Neural progenitor cell (in vitro differentiated cells): ENCODE results near the gene ZNF521. TPM values are rescaled to one million over a fixed set of nuclear protein-coding genes. Genes with fewer than 3 reads are reported as not detected.

Experiments
- DNase-seq: peaks from one replicate; pipeline ENCODE4 v3.0.0-alpha.2; 2016; ENCODE audit warnings: low spot score
- H2AFZ ChIP-seq: fragments of 200-600 bp; sonication (generic); replicated peaks from 2 replicates; pipeline ENCODE4 v1.6.1; 2016; ENCODE audit warnings: antibody characterized with exemption
- H3F3A ChIP-seq: fragments of 200-600 bp; sonication (generic); 2 replicates; pipeline ENCODE4 v1.6.1; 2016; ENCODE audit warnings: antibody characterized with exemption, low read depth
- H3K27ac ChIP-seq: fragments of 200-600 bp; sonication (generic); 2 replicates; pipeline ENCODE4 v1.5.1; 2016; ENCODE audit warnings: mild to moderate bottlenecking
- H3K27me3 ChIP-seq: fragments of 200-600 bp; sonication (generic); 2 replicates; pipeline ENCODE4 v1.6.1; 2016; ENCODE audit warnings: mild to moderate bottlenecking, moderate library complexity
- H3K36me3 ChIP-seq: fragments of 200-600 bp; sonication (generic); 2 replicates; pipeline ENCODE4 v1.5.1; 2016
- H3K4me1 ChIP-seq: fragments of 200-600 bp; sonication (generic); 2 replicates; pipeline ENCODE4 v1.6.1; 2016; ENCODE audit warnings: mixed run types
- H3K4me2 ChIP-seq: fragments of 200-600 bp; sonication (generic); 2 replicates; pipeline ENCODE4 v1.6.1; 2016
- H3K4me3 ChIP-seq: fragments of 200-600 bp; sonication (generic); 2 replicates; pipeline ENCODE4 v1.5.1; 2016
- H3K79me2 ChIP-seq: fragments of 200-600 bp; sonication (generic); 2 replicates; pipeline ENCODE4 v1.6.1; 2016; ENCODE audit warnings: low read depth
- H3K9ac ChIP-seq: fragments of 200-600 bp; sonication (generic); 2 replicates; pipeline ENCODE4 v1.6.1; 2016
- H3K9me3 ChIP-seq: fragments of 200-600 bp; sonication (generic); 2 replicates; pipeline ENCODE4 v1.5.1; 2016; ENCODE audit warnings: low read depth
- H4K20me1 ChIP-seq: fragments of 200-600 bp; sonication (generic); 2 replicates; pipeline ENCODE4 v1.6.1; 2016; ENCODE audit warnings: low read depth
- H3K27ac Mint-ChIP-seq: 3 replicates; pipeline ENCODE4 v1.8.0; 2021; ENCODE audit warnings: mixed read lengths
- H3K27me3 Mint-ChIP-seq: 2 replicates; pipeline ENCODE4 v1.8.0; 2022; ENCODE audit warnings: low read depth, mild to moderate bottlenecking, inconsistent platforms, moderate library complexity, mixed read lengths; ENCODE audit not compliant: insufficient read depth
- H3K36me3 Mint-ChIP-seq: 3 replicates; pipeline ENCODE4 v1.8.0; 2021; ENCODE audit warnings: mixed read lengths
- H3K4me1 Mint-ChIP-seq: 3 replicates; pipeline ENCODE4 v1.8.0; 2021; ENCODE audit warnings: mixed read lengths
- H3K4me3 Mint-ChIP-seq: 3 replicates; pipeline ENCODE4 v1.8.0; 2021; ENCODE audit warnings: mild to moderate bottlenecking, moderate library complexity, mixed read lengths
- H3K9me3 Mint-ChIP-seq: 3 replicates; pipeline ENCODE4 v1.8.0; 2020; ENCODE audit warnings: mixed read lengths
- CTCF ChIP-seq: fragments of 200-600 bp; sonication (generic); IDR thresholded peaks from 2 replicates; pipeline ENCODE4 v1.5.1; 2017; ENCODE audit warnings: antibody characterized with exemption, mild to moderate bottlenecking
- EZH2 ChIP-seq: fragments of 200-600 bp; sonication (generic); IDR thresholded peaks from 2 replicates; pipeline ENCODE4 v1.6.1; 2017; ENCODE audit warnings: antibody characterized with exemption, mild to moderate bottlenecking, moderate library complexity
- EZH2phosphoT487 ChIP-seq: fragments of 200-600 bp; sonication (generic); IDR thresholded peaks from 2 replicates; pipeline ENCODE4 v1.6.1; 2017; ENCODE audit warnings: antibody characterized with exemption
- total RNA-seq: library from RNA; depleted of rRNA; stranded (reverse); fragments of >200 nt; gene quantifications from 2 replicates; pipeline ENCODE4 v1.2.3, GENCODE V29; 2015; ENCODE audit warnings: low replicate concordance

Gene ZNF521
- total RNA-seq, 1 donor from 2014 or later = 136 TPM

GRCh38 chr18:25373432-25374179, 21.6 kb upstream of the ZNF521 start:
- Mint-ChIP-seq H3K36me3 (peaks cover 2% of the 10 kb centered on the region), H3K27ac (no peak overlapping the region), H3K4me3 (no peak overlapping the region), H3K9me3 (no peaks in the 10 kb centered on the region), H3K27me3 (no peaks in the 10 kb centered on the region), H3K4me1 (peaks cover 39% of the 10 kb centered on the region)
- Histone ChIP-seq H3K9ac (no peak overlapping the region), H4K20me1 (no peaks in the 10 kb centered on the region), H3K27me3 (no peaks in the 10 kb centered on the region), H3K36me3 (no peaks in the 10 kb centered on the region), H3K9me3 (no peaks in the 10 kb centered on the region), H3K27ac (no peak overlapping the region), H3K4me1 (peaks cover 21% of the 10 kb centered on the region), H3K4me2 (no peak overlapping the region), H3F3A (no peaks in the 10 kb centered on the region), H3K79me2 (no peaks in the 10 kb centered on the region), H3K4me3 (no peak overlapping the region), H2AFZ (no peak overlapping the region)
- DNase-seq = no peak
- TF ChIP-seq EZH2 (no peak), EZH2phosphoT487 (no peak), CTCF (no peak)

- peaks cover 31% of the 10 kb centered on the region for H3K4me1 Mint-ChIP-seq
- peaks cover 20% of the 10 kb centered on the region for H3K36me3 Mint-ChIP-seq
- H3K4me1 ChIP-seq = peaks cover 21% of the 10 kb centered on the region
- no peaks in the 10 kb centered on the region for H4K20me1 ChIP-seq
- no peak overlapping the region for H3K4me3 Mint-ChIP-seq
- no peaks in the 10 kb centered on the region for H3K36me3 ChIP-seq
- no peak for TF ChIP-seq CTCF
- TF ChIP-seq EZH2phosphoT487 = no peak
- no peak for TF ChIP-seq EZH2
- H3K27ac Mint-ChIP-seq = no peak overlapping the region
- peaks cover 11% of the 10 kb centered on the region for H3K9me3 Mint-ChIP-seq
- H3K4me2 ChIP-seq = no peak overlapping the region
- no peaks in the 10 kb centered on the region for H3F3A ChIP-seq
- no peaks in the 10 kb centered on the region for H3K9me3 ChIP-seq
- no peak overlapping the region for H3K27ac ChIP-seq
- H3K4me3 ChIP-seq = no peak overlapping the region
- H2AFZ ChIP-seq = peak overlapping the region; percentile 52
- peaks cover 8% of the 10 kb centered on the region for H3K27me3 Mint-ChIP-seq
- DNase-seq = no peak
- no peaks in the 10 kb centered on the region for H3K79me2 ChIP-seq
- no peaks in the 10 kb centered on the region for H3K27me3 ChIP-seq
- no peak overlapping the region for H3K9ac ChIP-seq
These were observed 18.4 kb upstream of the ZNF521 start for GRCh38 chr18:25370391-25370790.

GRCh38 chr18:25365242-25365641, 13.3 kb upstream of the ZNF521 start:
- Histone ChIP-seq H3F3A (no peaks in the 10 kb centered on the region), H4K20me1 (no peaks in the 10 kb centered on the region), H3K4me2 (no peak overlapping the region), H3K36me3 (no peaks in the 10 kb centered on the region), H3K27ac (no peak overlapping the region), H3K4me1 (no peaks in the 10 kb centered on the region), H3K4me3 (no peak overlapping the region), H3K9me3 (peaks cover 4% of the 10 kb centered on the region), H2AFZ (no peak overlapping the region), H3K27me3 (no peaks in the 10 kb centered on the region), H3K79me2 (no peaks in the 10 kb centered on the region), H3K9ac (no peak overlapping the region)
- Mint-ChIP-seq H3K36me3 (peaks cover 34% of the 10 kb centered on the region), H3K4me3 (no peak overlapping the region), H3K27me3 (peaks cover 10% of the 10 kb centered on the region), H3K4me1 (peaks cover 6% of the 10 kb centered on the region), H3K9me3 (peaks cover 22% of the 10 kb centered on the region), H3K27ac (no peak overlapping the region)
- DNase-seq = no peak
- no peak for TF ChIP-seq CTCF
- no peak for TF ChIP-seq EZH2
- no peak for TF ChIP-seq EZH2phosphoT487
